GM23338 (cell line): ENCODE data around the gene SLC37A3.

Source experiments
- EZH2 ChIP-seq: fragments of 200-600 bp; sonication (generic); IDR thresholded peaks from one replicate; pipeline ENCODE4 v1.8.0; 2017; ENCODE audit warnings: antibody characterized with exemption, mild to moderate bottlenecking, low read depth; ENCODE audit not compliant: unreplicated experiment
- TF ChIP-seq, protein P1 (sequence below), 2 experiments: fragments of 200-600 bp in 1 of 2; sonication (generic) in 1 of 2; conservative IDR thresholded peaks; 2 replicates each; pipeline versions ENCODE4 v1.5.1 to v1.6.1; 2016 to 2017; ENCODE audit warnings: antibody characterized with exemption in 2 of 2, low read depth in 2 of 2, mild to moderate bottlenecking in 2 of 2, moderate library complexity in 1 of 2

DNA sequence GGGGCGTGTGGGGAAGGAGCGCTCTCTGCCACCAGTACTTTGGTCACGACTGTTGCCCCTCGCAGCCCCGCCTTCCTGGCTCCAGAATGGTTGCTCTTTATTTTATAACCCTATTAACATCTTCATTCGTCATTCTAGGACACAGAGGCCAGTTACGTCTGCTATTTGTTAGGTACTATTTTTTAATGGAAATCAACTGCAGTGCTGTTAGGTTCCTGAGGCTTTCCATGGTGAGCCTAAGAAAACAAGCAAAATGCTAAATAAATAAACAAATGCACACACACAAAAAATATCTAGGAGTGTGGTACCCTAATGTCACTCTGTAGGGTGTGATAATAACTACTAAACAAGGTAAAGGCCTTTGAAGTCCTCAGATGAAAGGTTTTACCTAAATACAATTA, 71.1 kb downstream of the SLC37A3 start:
- TF ChIP-seq EZH2, result no peak
- TF ChIP-seq, protein P1, sequence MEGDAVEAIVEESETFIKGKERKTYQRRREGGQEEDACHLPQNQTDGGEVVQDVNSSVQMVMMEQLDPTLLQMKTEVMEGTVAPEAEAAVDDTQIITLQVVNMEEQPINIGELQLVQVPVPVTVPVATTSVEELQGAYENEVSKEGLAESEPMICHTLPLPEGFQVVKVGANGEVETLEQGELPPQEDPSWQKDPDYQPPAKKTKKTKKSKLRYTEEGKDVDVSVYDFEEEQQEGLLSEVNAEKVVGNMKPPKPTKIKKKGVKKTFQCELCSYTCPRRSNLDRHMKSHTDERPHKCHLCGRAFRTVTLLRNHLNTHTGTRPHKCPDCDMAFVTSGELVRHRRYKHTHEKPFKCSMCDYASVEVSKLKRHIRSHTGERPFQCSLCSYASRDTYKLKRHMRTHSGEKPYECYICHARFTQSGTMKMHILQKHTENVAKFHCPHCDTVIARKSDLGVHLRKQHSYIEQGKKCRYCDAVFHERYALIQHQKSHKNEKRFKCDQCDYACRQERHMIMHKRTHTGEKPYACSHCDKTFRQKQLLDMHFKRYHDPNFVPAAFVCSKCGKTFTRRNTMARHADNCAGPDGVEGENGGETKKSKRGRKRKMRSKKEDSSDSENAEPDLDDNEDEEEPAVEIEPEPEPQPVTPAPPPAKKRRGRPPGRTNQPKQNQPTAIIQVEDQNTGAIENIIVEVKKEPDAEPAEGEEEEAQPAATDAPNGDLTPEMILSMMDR (conservative IDR thresholded peaks at IDR 0.05; ENCODE audit: low read depth in 2 of 2), result no peak
